Kidney epithelial cell (primary cell): ENCODE data around the gene LMOD1. TPM values are rescaled to one million over a fixed set of nuclear protein-coding genes. Genes with fewer than 3 reads are reported as not detected.
"Not testable (repeated sequence)": the region's sequence is repeated elsewhere in the genome, so short reads cannot be mapped to it uniquely, and the experiment has no call there.

Experiments used
- DNase-seq: peaks from one replicate; pipeline ENCODE4 v3.0.0-alpha.2; 2010; ENCODE audit warnings: low read depth
- H3K27me3 ChIP-seq: 2 replicates; pipeline ENCODE4 v1.6.0; 2011; ENCODE audit warnings: low read length; ENCODE audit not compliant: control insufficient read depth, insufficient read depth
- H3K36me3 ChIP-seq: 2 replicates; pipeline ENCODE4 v1.5.1; 2011; ENCODE audit warnings: low read length; ENCODE audit not compliant: control insufficient read depth, insufficient read depth
- H3K4me3 ChIP-seq: 2 replicates; pipeline ENCODE4 v1.5.1; 2011; ENCODE audit warnings: low read depth, mild to moderate bottlenecking, control low read depth, low read length
- CTCF ChIP-seq: IDR thresholded peaks from 2 replicates; pipeline ENCODE4 v1.5.1; 2011; ENCODE audit warnings: mild to moderate bottlenecking, moderate library complexity, low read length, control low read depth, inconsistent platforms; ENCODE audit not compliant: insufficient read depth, poor library complexity, severe bottlenecking
- total RNA-seq: library from RNA; depleted of rRNA; stranded (reverse); fragments of >200 nt; gene quantifications from 2 replicates; pipeline ENCODE4 v1.2.3, GENCODE V29; 2015

Gene LMOD1
- total RNA-seq, 1 donor from 2014 or later: under 0.01 TPM

DNA sequence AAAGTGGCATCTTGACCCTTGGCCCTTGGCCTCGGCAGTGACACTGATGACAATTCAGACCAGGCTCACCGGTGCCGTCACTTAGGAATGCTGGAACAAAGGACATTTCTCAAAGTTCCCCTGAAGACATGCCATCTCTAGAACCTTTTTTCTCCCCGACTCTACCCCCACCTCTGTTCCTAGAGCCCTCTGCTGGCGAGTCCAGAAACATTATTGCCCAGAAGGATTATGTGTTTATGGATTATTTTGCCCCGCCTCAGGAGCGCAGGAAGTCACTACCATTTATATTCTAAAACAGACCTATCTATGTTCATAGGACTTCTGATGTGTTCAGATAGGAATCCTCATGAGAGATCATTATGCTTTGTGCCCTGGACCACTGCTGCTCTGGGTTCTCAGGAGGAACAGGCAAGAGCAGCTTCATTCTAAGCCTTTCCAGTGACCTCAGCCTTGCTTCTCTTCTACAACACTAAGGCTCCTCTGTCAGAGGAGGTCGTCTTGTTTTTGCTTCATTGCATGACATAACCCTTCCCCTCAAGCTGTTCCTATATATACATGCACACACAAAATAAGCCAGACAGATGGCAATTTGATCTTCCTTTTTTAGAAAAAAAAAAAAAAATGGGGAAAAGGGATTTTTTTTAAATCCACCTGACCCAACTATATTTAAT, 70.1 kb downstream of the LMOD1 start:
- Histone ChIP-seq H3K27me3 (no peaks in the 10 kb centered on the region), H3K4me3 (no peak overlapping the region), H3K36me3 (peaks cover 2% of the 10 kb centered on the region)
- TF ChIP-seq CTCF: peak; percentile 38
- DNase-seq: no peak

DNA sequence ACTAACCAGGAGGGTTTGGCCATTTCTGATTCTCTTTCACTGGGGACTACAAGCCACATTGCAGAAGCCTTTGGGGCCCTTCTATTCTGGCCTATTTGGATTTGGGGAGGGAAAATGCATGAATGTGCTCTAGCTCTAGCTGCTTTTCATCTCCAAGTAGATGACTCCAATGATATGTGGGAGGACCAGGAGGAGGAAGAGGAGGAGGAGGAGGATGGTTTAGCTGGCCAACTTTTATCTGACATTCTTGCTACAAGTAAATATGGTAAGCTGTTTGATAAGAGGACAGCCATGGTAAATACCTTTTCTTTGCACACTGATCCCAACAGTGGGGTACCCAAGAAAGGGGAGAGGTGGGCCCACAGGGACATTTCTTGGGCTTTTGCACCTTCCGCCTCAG, 71.7 kb downstream of the LMOD1 start:
- no peak for TF ChIP-seq CTCF
- Histone ChIP-seq H3K36me3 (peaks cover 2% of the 10 kb centered on the region), H3K27me3 (no peaks in the 10 kb centered on the region), H3K4me3 (no peak overlapping the region)
- DNase-seq: no peak

- Histone ChIP-seq H3K27me3 (no peaks in the 10 kb centered on the region), H3K36me3 (peaks cover 2% of the 10 kb centered on the region), H3K4me3 (no peak overlapping the region)
- no peak for DNase-seq
- TF ChIP-seq CTCF: no peak
These were observed 76.0 kb downstream of the LMOD1 start for GRCh38 chr1:201870397-201870796.

DNA sequence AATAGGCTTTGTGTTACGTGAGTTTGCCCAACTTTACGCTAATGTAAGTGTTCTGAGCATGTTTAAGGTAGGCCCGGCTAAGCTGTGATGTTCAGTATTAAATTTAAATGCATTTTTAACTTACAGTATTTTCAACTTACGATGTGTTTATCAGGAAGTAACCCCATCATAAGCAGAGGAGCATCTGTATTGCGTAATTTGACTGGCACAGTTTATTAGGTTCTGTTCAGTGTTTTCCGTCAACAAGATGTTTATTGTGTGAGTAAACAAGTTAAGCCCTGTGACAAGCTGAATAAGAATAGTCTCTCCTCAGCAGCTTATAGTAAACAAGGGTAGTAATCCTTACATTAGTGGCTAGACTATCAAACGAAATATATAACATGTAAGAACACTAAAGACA, 84.9 kb downstream of the LMOD1 start:
- TF ChIP-seq CTCF: no peak
- Histone ChIP-seq H3K27me3 (no peaks in the 10 kb centered on the region), H3K4me3 (no peak overlapping the region), H3K36me3 (no peaks in the 10 kb centered on the region)
- DNase-seq: no peak

DNA sequence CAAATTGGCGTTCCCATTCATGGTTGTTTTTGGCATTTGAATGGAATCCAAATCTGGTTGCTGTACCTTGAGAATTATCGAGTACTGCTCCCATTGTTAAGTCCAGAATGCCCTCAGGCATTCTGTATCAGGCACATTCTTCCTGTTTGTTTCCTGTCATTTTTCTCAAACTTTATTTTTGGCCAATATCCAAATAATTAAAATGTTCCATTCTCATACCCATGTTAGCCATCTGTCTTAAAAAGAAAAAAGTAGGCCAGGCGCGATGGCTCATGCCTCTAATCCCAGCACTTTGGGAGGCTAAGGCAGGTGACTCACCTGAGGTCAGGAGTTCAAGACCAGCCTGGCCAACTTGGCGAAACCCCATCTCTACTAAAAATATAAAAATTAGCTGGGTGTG, 86.9 kb downstream of the LMOD1 start:
- Histone ChIP-seq H3K36me3 (peaks cover 1% of the 10 kb centered on the region), H3K4me3 (no peak overlapping the region), H3K27me3 (no peaks in the 10 kb centered on the region)
- DNase-seq: no peak
- TF ChIP-seq CTCF: no peak

DNA sequence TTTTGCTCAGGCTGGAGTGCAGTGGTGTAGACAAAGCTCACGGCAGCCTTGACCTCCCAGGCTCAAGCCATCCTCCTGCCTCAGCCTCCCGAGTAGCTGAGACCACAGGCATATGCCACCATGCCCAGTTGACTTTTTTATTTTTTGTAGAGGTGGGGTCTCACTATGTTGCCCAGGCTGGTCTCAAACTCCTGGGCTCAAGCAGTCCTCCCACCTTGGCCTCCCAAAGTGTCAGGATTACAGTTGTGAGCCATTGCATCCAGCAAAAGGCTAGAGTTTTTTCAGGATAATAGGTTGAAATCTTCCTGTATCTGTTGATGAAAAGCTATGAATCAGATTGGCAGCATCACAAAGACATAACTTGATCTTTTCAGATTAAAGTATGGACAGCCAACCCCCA, 89.6 kb downstream of the LMOD1 start:
- not testable (repeated sequence) for H3K27me3 ChIP-seq, H3K36me3 ChIP-seq, H3K4me3 ChIP-seq, DNase-seq
